Gastrocnemius medialis (tissue), 4 donors: ENCODE measurements around the gene RWDD2A.

Experiments
- POLR2A ChIP-seq, 2 donors: fragments of 450-650 bp; IDR thresholded peaks; one replicate each; pipeline ENCODE4 v1.6.1; 2017; ENCODE audit warnings: antibody characterized with exemption in 2 of 2, mild to moderate bottlenecking in 2 of 2, moderate library complexity in 2 of 2
- TF ChIP-seq, protein P1 (sequence below), 5 experiments: fragments of 450-650 bp in 3 of 5; fragments of 200-600 bp in 2 of 5; sonication (generic) in 2 of 5; IDR thresholded peaks in 4 of 5; conservative IDR thresholded peaks in 1 of 5; 1 replicate in 4 of 5; 2 replicates in 1 of 5; pipeline ENCODE4 v1.5.1; 2016 to 2019; ENCODE audit warnings: antibody characterized with exemption in 5 of 5, mild to moderate bottlenecking in 3 of 5, moderate library complexity in 3 of 5

GRCh38 chr6:83220121-83220520 lies 27.0 kb downstream of the RWDD2A start:
- TF ChIP-seq POLR2A (IDR thresholded peaks at IDR 0.05), result no peak
- TF ChIP-seq, protein P1, sequence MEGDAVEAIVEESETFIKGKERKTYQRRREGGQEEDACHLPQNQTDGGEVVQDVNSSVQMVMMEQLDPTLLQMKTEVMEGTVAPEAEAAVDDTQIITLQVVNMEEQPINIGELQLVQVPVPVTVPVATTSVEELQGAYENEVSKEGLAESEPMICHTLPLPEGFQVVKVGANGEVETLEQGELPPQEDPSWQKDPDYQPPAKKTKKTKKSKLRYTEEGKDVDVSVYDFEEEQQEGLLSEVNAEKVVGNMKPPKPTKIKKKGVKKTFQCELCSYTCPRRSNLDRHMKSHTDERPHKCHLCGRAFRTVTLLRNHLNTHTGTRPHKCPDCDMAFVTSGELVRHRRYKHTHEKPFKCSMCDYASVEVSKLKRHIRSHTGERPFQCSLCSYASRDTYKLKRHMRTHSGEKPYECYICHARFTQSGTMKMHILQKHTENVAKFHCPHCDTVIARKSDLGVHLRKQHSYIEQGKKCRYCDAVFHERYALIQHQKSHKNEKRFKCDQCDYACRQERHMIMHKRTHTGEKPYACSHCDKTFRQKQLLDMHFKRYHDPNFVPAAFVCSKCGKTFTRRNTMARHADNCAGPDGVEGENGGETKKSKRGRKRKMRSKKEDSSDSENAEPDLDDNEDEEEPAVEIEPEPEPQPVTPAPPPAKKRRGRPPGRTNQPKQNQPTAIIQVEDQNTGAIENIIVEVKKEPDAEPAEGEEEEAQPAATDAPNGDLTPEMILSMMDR (IDR thresholded peaks at IDR 0.05 in 4 of 5, conservative IDR thresholded peaks at IDR 0.05 in 1 of 5), result no peak
